VCaP (cell line): ENCODE data around the gene ME1.
"Not testable (repeated sequence)": the region's sequence is repeated elsewhere in the genome, so short reads cannot be mapped to it uniquely, and the experiment has no call there.

Experiments used
- H3K27ac ChIP-seq: fragments of 450-650 bp; 2 replicates; pipeline ENCODE4 v1.5.1; 2017
- CTCF ChIP-seq: fragments of 450-650 bp; conservative IDR thresholded peaks from 2 replicates; pipeline ENCODE4 v1.5.1; 2017; ENCODE audit warnings: mild to moderate bottlenecking, moderate library complexity

Gene ME1

GRCh38 chr6:83352424-83353061 lies 78.3 kb downstream of the ME1 start:
- H3K27ac ChIP-seq: no peak overlapping the region
- TF ChIP-seq CTCF: no peak

- H3K27ac ChIP-seq: no peak overlapping the region
- no peak for TF ChIP-seq CTCF
These were observed 87.7 kb downstream of the ME1 start for GRCh38 chr6:83343121-83343520.

- no peak overlapping the region for H3K27ac ChIP-seq
- no peak for TF ChIP-seq CTCF
These were observed 89.1 kb downstream of the ME1 start for GRCh38 chr6:83341765-83342164.

- H3K27ac ChIP-seq: not testable (repeated sequence)
These were observed 96.9 kb downstream of the ME1 start for GRCh38 chr6:83333916-83334315.

- H3K27ac ChIP-seq: no peak overlapping the region
- TF ChIP-seq CTCF: no peak
These were observed 97.4 kb downstream of the ME1 start for GRCh38 chr6:83333500-83333899.

GRCh38 chr6:83314693-83315092 lies 116.2 kb downstream of the ME1 start:
- H3K27ac ChIP-seq: no peak overlapping the region
- TF ChIP-seq CTCF: no peak

- no peak overlapping the region for H3K27ac ChIP-seq
- TF ChIP-seq CTCF: no peak
These were observed 117.0 kb downstream of the ME1 start for GRCh38 chr6:83313882-83314281.

- TF ChIP-seq CTCF: no peak
- no peak overlapping the region for H3K27ac ChIP-seq
These were observed 119.6 kb downstream of the ME1 start for GRCh38 chr6:83311231-83311630.
